Cortex of kidney (tissue), 1 donor: ENCODE results near the gene MT1X.

Source experiments
- DNase-seq: peaks from one replicate; lab custom pipeline; 2025; lab: John Stamatoyannopoulos, UW

The MT1X gene

DNA sequence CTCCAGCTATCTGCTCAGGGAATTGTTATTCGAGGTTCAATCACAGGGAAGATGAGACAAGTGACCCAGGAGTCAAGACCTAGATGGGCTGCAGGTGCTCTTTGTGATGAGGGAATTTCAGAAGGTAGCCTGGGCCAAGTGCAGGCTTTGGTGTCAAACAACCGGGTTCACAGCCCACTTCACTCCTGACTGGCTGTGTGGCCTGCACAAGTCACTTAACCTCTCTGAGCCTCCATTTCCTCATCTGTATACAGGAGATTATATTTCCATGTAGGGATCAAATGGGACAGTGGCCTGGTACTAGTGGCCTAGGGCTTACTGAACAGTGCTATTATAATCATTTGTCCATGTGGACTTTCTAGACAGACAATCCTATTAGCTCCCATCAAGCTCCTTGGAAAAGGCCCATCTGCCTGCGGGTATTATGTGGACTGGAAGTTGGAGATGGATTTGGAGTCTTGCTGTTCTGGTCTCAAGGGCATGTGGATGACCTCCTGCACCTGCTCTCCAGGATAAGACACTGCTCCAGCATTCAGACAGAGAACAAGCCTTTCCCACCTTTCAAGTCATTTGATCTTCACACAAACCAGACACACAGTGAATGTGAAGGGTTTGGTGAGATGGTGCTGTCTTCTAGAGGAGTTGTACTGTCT is 3.1 kb upstream of the MT1X start:
- DNase-seq: no peak

DNA sequence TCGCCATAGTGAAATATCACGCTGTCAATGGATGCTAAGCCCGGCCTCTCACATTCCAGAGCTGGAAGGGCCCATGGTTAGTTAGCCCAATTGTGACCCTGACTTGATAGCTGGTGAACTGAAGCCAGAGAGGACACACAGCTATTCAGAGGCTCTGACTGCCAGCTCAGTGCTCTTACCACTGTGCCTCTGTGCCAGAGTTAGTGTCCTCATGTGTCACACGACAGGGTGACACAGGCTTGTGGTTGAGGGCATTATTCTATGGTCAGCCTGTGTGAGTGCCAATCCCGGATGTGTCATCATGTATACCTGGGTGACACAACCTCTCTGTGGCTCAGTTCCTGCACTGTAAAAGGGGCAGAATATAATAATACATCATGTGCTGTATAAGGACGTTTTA is 2.5 kb upstream of the MT1X start:
- no peak for DNase-seq

DNA sequence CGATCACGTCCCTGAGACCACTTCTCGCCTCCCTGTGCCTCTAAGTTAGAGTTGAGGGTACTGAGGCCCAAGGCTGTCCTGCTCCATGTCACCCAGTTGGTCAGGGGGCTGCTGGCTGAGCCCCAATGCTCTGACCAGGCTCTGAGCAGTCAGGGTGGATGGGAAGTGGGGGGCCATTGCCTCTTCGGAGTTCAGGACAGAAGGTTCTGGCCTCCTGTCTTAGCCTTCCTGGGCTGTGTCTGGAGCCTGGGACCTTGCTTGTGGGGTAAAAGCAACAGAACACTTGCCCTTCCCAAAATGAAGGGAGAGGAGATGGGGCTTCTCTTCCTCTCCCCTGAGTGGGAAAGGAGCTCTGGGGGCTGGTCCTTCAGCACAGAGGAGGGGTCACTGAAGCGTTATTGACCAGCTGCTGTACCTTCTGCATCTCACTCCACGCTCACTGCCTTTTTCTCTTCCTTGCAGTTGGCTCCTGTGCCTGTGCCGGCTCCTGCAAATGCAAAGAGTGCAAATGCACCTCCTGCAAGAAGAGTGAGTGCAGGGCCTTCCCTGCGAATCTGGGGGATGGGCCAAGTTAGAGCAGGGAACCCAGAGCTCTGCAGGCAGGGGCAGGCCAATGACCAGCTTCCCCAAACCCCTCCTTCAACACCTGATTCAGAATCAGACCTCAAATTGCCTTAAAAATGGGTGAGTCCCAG is 580 bp downstream of the MT1X start:
- no peak for DNase-seq

DNA sequence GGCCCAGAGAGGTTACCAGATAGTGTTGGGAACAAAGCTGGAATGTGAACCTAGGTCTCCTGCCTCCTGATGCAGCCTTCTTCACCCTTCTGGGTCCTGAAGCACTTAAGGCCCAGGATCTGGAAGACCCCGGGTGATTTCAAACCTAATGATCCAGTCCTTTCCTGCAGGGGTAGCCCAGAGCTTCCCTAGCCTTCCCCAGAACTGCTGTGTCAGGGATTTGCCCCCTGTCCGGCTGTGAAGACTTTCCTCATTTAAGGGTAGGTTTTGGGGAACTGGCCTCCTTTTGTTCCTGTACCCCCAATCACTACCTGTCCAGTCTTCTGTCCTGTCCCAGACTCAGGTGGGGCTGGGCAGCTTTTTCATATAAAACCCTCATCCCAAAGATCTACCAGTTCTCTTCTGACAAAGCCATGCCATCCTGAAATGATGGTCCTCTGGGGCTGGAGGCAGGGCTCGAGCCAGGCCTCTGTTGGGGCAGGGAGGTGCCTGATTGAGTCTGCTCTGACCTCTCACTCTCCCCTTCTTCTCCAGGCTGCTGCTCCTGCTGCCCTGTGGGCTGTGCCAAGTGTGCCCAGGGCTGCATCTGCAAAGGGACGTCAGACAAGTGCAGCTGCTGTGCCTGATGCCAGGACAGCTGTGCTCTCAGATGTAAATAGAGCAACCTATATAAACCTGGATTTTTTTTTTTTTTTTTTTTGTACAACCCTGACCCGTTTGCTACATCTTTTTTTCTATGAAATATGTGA is 1.3 kb downstream of the MT1X start:
- DNase-seq: no peak

DNA sequence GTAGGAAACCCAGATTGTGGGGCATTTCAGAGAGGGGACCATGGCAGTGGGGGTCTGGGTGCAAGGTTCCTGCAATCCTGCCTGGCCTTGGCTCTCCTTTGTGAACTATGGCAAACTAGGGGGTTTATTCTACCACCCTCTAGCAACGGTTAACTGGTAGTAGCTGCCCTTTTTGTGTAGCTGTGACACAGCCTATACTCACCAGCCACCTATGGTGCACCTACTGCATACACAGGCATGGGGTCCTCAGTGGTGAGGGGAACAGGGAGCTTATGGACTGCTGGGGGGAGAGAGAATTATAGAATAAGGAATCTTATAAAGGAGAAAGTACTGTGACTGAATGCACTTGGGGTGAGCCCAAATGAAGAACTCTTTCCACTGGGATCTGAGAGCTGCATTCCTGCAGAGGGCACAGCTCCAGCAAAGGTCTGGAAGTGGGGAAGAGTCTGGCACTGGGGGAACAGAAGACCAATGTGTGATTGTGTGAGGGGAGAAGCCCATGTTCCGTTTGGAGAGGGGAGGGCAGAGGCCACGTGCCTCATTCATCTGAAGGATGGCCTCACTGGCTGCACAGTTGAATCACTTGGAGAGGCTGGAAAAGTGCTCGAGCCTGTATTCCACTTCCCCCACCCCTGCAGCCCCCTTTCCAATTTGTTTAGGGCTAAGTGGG is 2.1 kb downstream of the MT1X start:
- DNase-seq: no peak

DNA sequence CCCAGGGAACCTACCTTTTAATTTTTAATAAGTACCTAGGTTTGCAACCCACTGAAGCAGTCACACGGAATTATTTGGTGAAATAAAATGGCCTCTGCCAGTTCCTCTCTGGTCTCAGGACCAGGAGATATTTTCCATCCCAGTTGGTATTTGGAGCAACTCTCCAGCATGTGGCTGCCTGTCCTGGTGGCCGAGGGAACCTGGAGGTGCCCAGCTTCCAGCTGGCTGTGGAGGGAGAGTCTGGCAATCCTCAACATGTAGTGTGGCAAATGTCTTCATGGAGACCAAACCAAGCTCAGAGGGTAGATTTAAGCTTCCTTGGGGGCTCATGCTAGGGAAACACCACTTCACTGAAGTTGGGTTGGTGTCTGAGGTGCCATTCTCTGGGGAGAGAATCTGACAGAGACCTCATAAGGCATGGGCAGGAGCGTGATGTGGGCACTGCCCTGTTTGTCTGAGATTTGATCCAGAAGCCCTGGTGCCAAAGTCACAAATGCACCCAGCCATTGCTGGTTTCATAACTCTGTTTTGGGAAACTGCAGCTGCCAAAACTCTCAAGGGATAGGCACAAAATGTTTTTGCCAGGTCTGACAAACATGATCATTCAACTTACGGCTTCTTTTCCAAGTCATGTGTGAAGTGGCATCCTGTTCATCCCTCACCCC is 2.8 kb downstream of the MT1X start:
- DNase-seq: no peak

DNA sequence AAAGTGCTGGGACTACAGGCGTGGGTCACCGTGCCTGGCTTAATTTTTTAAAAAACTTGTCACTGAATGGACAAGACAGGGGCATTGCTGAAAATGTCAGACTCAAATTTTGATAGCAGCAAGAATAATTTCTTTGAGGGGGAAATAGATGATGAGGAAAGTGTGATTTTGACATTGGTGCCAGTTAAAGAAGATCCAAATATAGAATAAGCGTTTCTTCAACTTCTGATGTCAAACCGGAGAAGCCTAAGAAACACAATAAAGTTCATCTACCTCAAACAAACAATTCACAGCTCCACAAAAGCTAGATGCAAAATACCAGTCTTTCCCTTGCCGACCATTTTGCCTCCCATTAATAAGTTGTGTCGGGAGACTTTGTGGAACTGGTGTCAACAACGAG is 4.5 kb downstream of the MT1X start:
- DNase-seq: no peak

DNA sequence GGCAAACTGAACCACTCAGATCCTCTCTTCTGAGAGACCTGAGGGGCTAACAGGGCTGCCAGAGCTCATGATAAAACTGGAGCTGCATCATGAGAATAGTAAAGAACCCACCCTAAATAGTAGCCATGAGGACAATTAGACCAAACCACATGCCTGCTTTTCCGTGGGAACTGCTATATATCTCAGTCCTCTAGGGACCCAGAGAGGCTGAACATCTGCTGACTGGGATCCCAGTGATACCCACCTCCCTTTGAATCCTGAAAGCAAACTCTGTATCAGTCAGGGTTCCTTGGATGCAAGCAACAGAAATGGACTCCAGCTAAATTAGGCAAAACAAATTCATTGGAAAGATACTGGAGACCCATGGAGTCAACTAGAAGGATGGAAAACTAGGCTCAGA is 6.5 kb downstream of the MT1X start:
- DNase-seq: no peak

DNA sequence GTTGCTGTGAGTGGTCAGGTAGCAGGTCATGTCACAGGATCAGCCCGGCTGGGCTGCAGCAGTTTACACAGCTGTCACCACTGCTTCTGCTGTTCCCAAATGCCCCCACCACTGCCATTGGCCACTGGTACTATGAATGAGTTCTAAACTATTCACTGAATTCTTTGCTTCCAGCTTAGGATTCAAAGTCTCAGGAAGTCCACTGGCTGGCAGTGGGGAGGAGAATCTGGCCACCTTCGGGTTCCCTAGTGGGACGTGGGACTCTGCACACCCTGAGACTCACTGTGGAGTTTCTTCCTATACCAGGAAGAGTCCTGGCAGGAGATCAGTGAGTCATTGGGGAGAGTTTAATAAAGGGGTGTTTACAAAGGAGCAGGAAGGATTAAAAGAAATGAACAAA is 6.9 kb downstream of the MT1X start:
- no peak for DNase-seq

DNA sequence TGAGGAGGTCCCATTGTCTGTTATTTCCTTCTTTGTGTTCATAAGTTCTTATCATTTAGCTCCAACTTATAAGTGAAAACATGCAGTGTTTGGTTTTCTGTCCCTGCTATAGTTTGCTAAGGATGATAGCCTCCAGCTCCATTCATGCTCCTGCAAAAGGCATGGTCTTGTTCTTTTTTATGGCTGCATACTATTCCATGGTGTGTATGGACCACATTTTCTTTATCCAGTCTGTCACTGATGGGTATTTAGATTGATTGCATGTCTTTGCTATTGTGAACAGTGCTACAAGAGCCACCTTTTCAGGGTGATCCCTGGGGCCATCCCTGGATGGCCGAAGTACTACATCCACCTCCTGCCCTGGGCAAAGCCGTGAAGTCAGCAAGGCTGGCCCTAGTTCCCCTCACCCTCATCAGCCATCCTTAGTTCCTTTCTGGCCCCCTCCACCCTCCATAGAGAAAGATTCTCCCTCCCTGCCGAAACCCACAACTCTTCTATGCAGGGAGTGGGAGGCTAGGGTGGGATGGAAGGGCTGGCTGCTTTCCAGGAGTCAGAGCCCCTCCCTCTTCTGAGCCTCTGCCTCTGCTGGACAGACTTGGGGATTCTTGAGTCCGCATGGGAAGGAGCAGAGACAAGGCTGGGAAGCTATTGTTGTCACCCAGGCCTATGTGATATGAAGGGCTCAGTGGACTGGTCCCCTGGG is 8.3 kb downstream of the MT1X start:
- DNase-seq: no peak

DNA sequence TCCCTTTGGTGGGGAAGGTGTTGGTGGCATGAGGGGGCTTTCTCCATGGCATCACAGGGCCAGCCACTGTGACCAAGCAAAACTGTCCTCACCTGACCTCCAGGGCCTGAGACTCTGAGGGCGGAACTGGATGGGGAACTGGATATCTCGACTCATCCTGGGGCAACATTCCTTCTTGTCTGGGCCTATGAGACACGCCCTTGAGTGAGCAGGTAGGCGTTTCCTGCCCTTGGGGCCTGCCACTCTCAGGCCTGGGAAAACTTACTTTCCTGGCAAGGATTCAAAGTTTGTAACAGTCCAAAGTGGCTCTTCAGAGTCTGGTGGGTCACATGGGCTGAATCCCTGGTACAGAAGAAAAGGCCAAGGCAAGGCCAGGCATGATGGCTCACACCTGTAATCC is 9.6 kb downstream of the MT1X start:
- no peak for DNase-seq

DNA sequence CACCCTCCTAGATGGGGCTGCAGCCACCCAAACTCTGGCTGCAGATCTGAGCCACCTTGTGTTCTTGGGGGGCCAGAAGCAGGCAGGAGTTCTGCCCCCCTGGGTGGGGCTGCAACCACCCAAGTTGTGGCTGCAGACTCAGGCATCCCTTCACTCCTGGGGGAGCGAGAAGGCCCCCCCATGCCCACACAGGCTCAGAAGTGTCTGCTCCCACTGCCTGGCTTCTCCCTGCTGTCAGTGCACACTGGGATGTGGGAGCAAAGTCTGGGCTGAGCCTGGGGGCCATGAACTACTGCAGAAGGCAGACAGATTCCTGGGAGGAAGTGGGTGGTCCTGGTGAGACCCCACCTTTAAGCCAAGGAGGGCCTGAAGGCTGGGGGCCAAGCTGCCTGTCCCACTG is 13.0 kb downstream of the MT1X start:
- DNase-seq: no peak

DNA sequence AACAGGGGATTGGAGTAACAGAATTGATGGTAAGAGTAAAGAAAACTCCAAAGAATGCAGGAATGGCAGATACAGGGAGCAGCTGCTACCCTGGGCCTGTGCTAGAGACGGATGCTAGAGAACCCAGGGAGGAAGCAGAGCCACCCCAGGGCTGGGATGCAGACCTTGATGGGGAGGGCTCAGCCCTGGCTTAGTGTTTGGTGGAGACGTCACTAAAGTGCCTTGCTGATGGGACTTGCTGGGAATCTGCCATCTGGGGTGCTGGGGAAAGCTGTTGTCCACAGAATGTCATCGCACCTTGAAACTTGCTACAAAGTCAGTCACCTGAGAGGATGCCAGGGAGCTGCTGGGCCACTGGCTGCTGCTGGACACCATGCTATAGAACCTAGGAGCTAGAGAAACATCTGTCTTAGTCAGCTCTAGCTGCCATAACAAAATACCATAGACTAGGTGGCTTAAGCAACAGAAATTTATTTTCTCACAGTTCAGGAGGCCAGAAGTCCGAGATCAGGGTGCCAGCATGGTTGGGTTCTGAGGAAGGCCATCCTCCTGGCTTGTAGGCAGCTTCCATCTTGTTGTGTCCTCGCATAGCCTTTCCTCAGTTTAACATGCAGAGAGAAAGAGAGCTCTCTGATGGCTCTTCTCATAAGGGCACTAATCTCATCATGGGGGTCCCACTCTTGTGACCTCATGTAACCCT is 15.3 kb downstream of the MT1X start:
- DNase-seq: no peak

DNA sequence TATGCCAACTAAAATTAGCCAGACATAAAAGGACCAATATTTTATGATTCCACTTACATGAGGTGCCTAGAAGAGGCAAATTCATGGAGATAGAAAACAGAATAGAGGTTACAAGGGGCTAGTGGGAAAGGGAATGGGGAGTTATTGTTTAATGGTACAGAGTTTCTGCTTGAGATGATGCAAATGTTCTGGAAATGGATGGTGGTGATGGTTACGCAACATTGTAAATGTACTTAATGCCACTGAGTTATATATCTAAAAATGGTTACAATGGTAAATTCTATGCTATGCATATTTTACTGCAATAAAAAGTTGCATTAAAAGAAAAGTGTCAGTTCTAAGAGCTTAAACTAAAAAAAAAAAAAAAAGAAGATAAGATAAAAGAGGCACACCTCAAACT is 17.9 kb downstream of the MT1X start:
- DNase-seq: no peak

DNA sequence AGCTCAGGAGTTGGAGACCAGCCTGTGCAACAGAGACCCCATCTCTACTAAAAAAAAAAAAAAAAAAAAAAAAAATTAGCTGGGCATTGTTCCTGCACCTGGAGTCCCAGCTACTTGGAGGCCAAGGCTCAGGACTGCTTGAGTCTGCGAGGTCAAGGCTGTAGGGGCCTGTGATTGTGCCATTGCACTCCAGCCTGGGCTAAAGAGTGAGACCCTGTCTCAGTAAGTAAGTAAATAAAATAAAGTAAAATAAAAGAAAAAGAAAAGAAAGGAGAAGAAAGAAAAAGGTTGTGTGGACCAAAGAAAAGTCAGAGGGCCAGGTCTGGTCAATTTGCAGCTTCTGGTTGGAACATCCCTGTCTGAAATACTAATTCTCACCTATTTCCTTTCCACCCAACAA is 18.4 kb downstream of the MT1X start:
- DNase-seq: no peak

DNA sequence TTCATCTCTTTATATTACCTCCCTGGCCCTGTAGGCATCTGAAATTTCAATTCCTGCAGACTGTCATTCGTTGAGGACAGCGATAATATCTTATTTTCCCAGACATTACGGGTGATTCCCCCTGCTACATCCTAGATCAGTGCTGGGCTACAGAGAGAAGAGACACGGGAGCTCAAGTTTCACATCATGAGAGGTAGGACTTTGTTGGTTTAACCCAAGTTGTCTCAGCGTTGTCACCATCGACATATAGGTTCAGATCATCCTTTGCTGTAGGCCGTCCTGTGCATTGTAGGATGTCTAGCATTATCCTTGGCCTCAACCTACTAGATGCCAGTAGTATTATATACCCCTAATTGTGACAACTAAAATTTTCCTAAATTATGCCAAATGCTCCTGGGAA is 19.3 kb downstream of the MT1X start:
- DNase-seq: no peak

DNA sequence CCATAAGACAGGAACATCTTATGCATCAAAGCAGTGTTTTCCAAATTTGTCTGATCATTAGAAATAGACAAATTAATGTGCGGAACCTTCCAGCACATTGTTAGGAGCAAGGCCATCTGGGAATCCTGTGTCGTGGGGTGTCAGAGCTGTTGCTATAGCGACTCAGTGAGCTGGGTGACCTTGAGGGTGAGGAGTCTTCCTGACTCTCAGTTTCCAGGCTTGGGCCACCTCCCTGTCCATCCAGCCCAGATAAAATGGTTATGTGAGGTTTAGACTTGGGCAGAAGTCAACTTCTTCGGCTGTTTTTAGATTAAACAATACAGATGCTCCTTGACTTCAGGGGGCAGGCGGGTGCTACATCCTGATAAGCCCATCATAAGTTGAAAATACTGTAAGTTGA is 20.6 kb downstream of the MT1X start:
- no peak for DNase-seq

DNA sequence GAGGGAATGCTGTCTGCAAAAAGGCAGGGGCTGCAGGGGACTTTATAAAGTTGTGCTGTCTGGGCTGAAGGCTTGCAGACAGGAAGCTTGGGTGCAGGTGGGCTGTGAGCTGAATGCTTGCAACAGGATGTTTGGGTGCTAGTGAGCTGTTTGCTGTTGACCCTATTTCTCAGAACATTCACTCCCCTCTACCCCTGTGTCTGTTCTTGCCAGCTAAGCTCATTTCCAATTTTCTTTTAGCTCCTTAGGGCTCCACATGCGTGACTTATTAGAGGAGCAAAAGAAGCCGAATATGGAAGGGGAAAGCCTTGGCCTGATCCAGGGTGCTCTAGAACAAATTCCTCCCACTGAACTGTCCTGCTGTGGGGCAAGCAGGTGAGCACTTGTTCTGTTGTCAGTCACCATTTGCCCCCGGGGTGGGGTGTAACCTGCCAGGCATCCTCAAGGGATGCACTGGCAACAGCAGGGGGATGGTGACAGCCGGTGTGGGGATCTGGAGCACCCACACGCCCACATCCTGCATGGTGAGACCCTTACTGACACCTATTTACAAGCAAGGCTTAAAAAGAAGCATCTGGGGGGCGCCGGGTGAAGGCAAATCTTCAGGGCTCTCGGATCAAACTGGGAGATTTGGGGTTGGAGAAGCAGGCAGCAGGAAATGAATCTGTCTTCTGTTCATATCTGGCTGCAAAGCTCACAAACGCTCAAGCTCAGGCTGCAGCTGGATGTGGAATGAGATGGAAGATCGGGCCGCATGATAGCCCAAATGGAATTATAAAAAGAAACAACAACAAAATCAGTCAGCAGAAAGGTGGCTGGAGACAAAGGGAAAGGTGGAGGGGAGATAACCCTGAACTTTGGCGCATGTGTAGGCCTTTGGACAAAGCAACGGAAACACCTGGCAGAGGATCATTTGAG is 26.5 kb downstream of the MT1X start:
- no peak for DNase-seq

DNA sequence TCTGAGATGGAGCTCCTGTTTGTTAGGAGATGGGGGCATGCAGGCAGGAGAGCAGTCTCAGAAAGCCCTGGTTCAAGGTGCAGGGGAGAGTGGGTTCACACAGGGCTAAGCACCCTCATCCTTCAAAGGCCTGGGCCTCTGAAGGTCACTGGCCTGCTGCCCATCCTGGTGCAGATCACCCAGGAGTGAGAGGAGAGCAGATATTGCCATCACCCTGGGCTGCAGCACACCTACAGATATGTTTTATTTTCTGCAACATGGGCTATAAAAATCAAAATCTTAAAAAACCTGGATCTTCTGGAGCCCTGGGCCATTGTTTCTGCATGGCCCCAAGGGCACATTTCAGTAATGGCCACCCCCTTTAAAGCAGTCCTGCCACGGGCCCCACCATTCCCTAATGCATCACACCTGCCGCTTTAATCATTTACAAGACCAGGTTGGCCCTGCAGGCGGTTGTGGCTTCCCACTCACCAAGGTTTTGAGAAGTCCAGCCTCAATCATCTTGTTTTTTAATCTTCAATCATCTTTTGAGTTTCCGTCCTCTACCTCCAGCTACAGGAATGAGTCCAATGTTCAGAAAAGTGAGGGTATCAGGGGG is 27.3 kb downstream of the MT1X start:
- DNase-seq: no peak
